GM23248 (cell line): ENCODE measurements around the gene TTLL9.

Source experiments
- EZH2 ChIP-seq: fragments of 200-600 bp; sonication (generic); IDR thresholded peaks from 2 replicates; pipeline ENCODE4 v1.6.1; 2018; ENCODE audit warnings: antibody characterized with exemption, mild to moderate bottlenecking; ENCODE audit not compliant: insufficient read depth, poor library complexity, severe bottlenecking
- EZH2phosphoT487 ChIP-seq: fragments of 200-600 bp; sonication (generic); IDR thresholded peaks from 2 replicates; pipeline ENCODE4 v1.6.1; 2018; ENCODE audit warnings: antibody characterized with exemption, moderate library complexity, mild to moderate bottlenecking, low read depth; ENCODE audit not compliant: insufficient read depth

GRCh38 chr20:31984981-31985471, 114.6 kb downstream of the TTLL9 start:
- TF ChIP-seq EZH2 (no peak), EZH2phosphoT487 (no peak)
